IPS DF 4.7 (cell line): ENCODE measurements around the gene SPEG.
"Not testable (repeated sequence)": the region's sequence is repeated elsewhere in the genome, so short reads cannot be mapped to it uniquely, and the experiment has no call there.

Experiments used
- DNase-seq: peaks from one replicate; pipeline ENCODE4 v3.0.0-alpha.2; 2013; ENCODE audit warnings: low spot score; ENCODE audit errors: extremely low read depth

Gene SPEG

GRCh38 chr2:219434718-219435525, at the start of gene SPEG:
SPEG (plus strand) TSS chr2:219434843; CDS start chr2:219434978, 135 bp downstream.
- DNase-seq, result no peak

GRCh38 chr2:219384859-219385258, 49.8 kb upstream of the SPEG start:
- DNase-seq, result no peak

GRCh38 chr2:219385958-219386520, 48.6 kb upstream of the SPEG start:
- no peak for DNase-seq

GRCh38 chr2:219386532-219387280, 47.9 kb upstream of the SPEG start:
- no peak for DNase-seq

- no peak for DNase-seq
Measured at GRCh38 chr2:219387306-219388120, 47.1 kb upstream of the SPEG start, which contains the start of gene DNPEP. DNPEP (minus strand) TSS chr2:219387912; CDS start chr2:219387794, 118 bp downstream.

GRCh38 chr2:219388121-219388906, 46.3 kb upstream of the SPEG start:
- no peak for DNase-seq

GRCh38 chr2:219388907-219389156, 45.8 kb upstream of the SPEG start:
- no peak for DNase-seq

- DNase-seq, result no peak
Measured at GRCh38 chr2:219392754-219393153, 41.9 kb upstream of the SPEG start.

GRCh38 chr2:219395056-219395455, 39.6 kb upstream of the SPEG start:
- DNase-seq, result not testable (repeated sequence)

- no peak for DNase-seq
Measured at GRCh38 chr2:219395609-219396008, 39.0 kb upstream of the SPEG start.

GRCh38 chr2:219396863-219397457, 37.7 kb upstream of the SPEG start:
- DNase-seq, result no peak

- DNase-seq, result no peak
Measured at GRCh38 chr2:219398721-219399363, 35.8 kb upstream of the SPEG start.

- no peak for DNase-seq
Measured at GRCh38 chr2:219399716-219400478, 34.7 kb upstream of the SPEG start.

GRCh38 chr2:219400562-219400961, 34.1 kb upstream of the SPEG start:
- DNase-seq, result no peak

- DNase-seq, result no peak
Measured at GRCh38 chr2:219401606-219402005, 33.0 kb upstream of the SPEG start.

- DNase-seq, result no peak
Measured at GRCh38 chr2:219402665-219403515, 31.8 kb upstream of the SPEG start.

GRCh38 chr2:219403861-219404260, 30.8 kb upstream of the SPEG start:
- DNase-seq, result no peak

GRCh38 chr2:219404291-219404910, 30.2 kb upstream of the SPEG start:
- DNase-seq, result no peak
